Measurements from ENCODE around the gene RNF113B.

The RNF113B gene

DNA sequence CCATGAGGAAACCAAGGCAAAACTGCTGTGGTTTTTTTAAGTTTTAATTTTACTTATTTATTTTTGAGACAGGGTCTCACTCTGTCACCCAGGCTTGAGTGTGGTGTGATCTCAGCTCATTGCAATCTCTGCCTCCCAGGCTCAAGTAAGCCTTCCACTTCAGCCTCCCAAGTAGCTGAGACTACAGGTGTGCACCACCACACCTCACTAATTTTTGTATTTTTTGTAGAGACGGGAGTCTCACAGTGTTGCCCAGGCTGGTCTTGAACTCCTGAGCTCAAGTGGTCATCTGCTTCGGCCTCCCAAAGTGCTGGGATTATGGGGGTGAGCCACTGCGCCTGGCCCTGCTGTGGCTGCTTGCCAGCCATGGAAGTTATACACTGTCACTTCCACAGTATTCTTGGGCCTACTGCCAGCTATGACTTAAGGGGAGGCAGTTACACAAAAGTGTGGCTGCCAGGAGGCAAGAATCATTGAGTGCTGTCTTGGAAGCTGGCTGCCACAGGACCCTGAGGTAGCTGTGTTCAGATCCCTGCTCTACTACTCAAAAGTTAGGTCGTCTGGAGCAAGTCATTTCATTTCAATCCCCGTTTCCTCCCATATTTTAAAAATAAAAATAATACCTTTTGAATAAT lies 21.5 kb downstream of the RNF113B start:
- no peak overlapping the region for H3K4me3 ChIP-seq (ENCODE audit: low read length)
- peaks cover 4% of the 10 kb centered on the region; the same call in 1 of the 2 replicates for H3K4me1 ChIP-seq (ENCODE audit: insufficient read depth, low read length)
- H3K27ac ChIP-seq (ENCODE audit: low read depth, low read length) = no peak overlapping the region
- H3K27me3 ChIP-seq (ENCODE audit: insufficient read depth, low read length) = no peaks in the 10 kb centered on the region
- WGBS = 90% methylated on average over 4 of the region's 5 CpGs
- peaks cover 3% of the 10 kb centered on the region; the same call in 1 of the 2 replicates for H3K36me3 ChIP-seq (ENCODE audit: insufficient read depth, low read length)
- no peaks in the 10 kb centered on the region for H3K9me3 ChIP-seq (ENCODE audit: insufficient read depth, low read depth, low read length)
- H3K9ac ChIP-seq (ENCODE audit: low read depth, low read length) = no peak overlapping the region

GRCh38 chr13:98150832-98151479 lies 26.1 kb downstream of the RNF113B start:
- no peak overlapping the region for H3K27ac ChIP-seq (ENCODE audit: low read depth, low read length)
- WGBS = 92% methylated on average over 7 of the region's 8 CpGs
- H3K9me3 ChIP-seq (ENCODE audit: insufficient read depth, low read depth, low read length) = no peaks in the 10 kb centered on the region
- no peak overlapping the region for H3K4me3 ChIP-seq (ENCODE audit: low read length)
- H3K4me1 ChIP-seq (ENCODE audit: insufficient read depth, low read length) = peaks cover 12% of the 10 kb centered on the region
- peaks cover 8% of the 10 kb centered on the region; the same call in 1 of the 2 replicates for H3K36me3 ChIP-seq (ENCODE audit: insufficient read depth, low read length)
- no peak overlapping the region for H3K9ac ChIP-seq (ENCODE audit: low read depth, low read length)
- H3K27me3 ChIP-seq (ENCODE audit: insufficient read depth, low read length) = no peaks in the 10 kb centered on the region

DNA sequence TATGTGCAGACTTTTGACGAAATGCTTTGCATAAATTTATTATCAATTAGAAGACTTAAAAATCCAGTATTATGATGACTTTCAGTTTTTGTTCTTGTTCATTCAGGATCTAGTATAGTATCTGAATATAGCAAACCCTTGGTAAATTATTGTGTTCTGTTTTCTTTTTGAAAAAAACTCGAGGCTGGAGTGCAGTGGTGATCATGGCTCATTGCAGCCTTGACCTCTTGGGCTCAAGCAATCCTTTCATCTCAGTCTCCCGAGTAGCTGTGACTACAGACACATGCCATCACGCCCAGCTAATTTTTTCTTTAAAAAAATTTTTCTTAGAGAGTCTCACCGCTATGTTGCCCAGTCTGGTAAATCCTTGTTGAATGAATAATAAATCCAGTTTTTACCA lies 29.5 kb downstream of the RNF113B start:
- Histone ChIP-seq H3K9ac (ENCODE audit: low read depth, low read length) (no peak overlapping the region), H3K4me3 (ENCODE audit: low read length) (no peak overlapping the region), H3K4me1 (ENCODE audit: insufficient read depth, low read length) (peaks cover 23% of the 10 kb centered on the region), H3K36me3 (ENCODE audit: insufficient read depth, low read length) (0 out of 2 replicates have a peak, but pooled peaks cover 5% of the 10 kb centered on the region), H3K27ac (ENCODE audit: low read depth, low read length) (no peak overlapping the region), H3K27me3 (ENCODE audit: insufficient read depth, low read length) (peaks cover 12% of the 10 kb centered on the region), H3K9me3 (ENCODE audit: insufficient read depth, low read depth, low read length) (no peaks in the 10 kb centered on the region)
- 91% methylated on average over 4 of the region's 5 CpGs for WGBS

- Histone ChIP-seq H3K9ac (ENCODE audit: low read depth, low read length) (0 out of 2 replicates have a peak overlapping the region, but pooled peaks have one; percentile 65), H3K27ac (ENCODE audit: low read depth, low read length) (no peak overlapping the region), H3K9me3 (ENCODE audit: insufficient read depth, low read depth, low read length) (no peaks in the 10 kb centered on the region), H3K4me3 (ENCODE audit: low read length) (peak overlapping the region; percentile 82), H3K27me3 (ENCODE audit: insufficient read depth, low read length) (peaks cover 27% of the 10 kb centered on the region), H3K4me1 (ENCODE audit: insufficient read depth, low read length) (peaks cover 23% of the 10 kb centered on the region), H3K36me3 (ENCODE audit: insufficient read depth, low read length) (0 out of 2 replicates have a peak, but pooled peaks cover 5% of the 10 kb centered on the region)
- 23% methylated on average over 8 of the region's 10 CpGs for WGBS
Observed at GRCh38 chr13:98144801-98145350, 32.2 kb downstream of the RNF113B start.

GRCh38 chr13:98144027-98144741 lies 32.9 kb downstream of the RNF113B start:
- peak overlapping the region; percentile 65 for H3K9ac ChIP-seq (ENCODE audit: low read depth, low read length)
- H3K27me3 ChIP-seq (ENCODE audit: insufficient read depth, low read length) = peaks cover 27% of the 10 kb centered on the region
- 8% methylated on average over 21 of the region's 21 CpGs for WGBS
- peaks cover 23% of the 10 kb centered on the region for H3K4me1 ChIP-seq (ENCODE audit: insufficient read depth, low read length)
- peak overlapping the region; percentile 82 for H3K4me3 ChIP-seq (ENCODE audit: low read length)
- 0 out of 2 replicates have a peak, but pooled peaks cover 4% of the 10 kb centered on the region for H3K36me3 ChIP-seq (ENCODE audit: insufficient read depth, low read length)
- no peaks in the 10 kb centered on the region for H3K9me3 ChIP-seq (ENCODE audit: insufficient read depth, low read depth, low read length)
- H3K27ac ChIP-seq (ENCODE audit: low read depth, low read length) = no peak overlapping the region

DNA sequence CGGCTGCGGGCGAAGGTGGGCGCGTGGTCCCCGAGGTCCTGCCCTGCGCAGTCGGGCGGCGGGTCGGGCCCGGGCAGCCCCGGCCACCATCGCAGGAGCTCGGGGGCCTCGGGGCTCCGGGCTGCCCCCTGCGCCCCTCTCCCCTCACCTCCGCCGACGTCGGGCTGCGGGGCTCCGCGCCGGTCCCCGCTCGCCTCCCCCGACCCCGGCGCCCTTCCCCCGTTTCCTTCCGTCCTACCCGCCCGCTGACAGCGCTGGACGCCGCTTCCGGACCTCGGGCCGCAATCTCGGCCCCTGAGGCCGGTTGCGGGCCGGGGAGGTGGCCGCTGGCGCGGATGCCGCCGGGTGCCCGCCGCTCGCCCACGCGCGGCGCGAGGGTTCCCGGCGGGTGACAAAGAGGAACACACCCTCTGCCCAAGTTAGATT lies 33.5 kb downstream of the RNF113B start:
- H3K27me3 ChIP-seq (ENCODE audit: insufficient read depth, low read length) = peaks cover 27% of the 10 kb centered on the region
- H3K36me3 ChIP-seq (ENCODE audit: insufficient read depth, low read length) = no peaks in the 10 kb centered on the region
- H3K9me3 ChIP-seq (ENCODE audit: insufficient read depth, low read depth, low read length) = no peaks in the 10 kb centered on the region
- peaks cover 23% of the 10 kb centered on the region for H3K4me1 ChIP-seq (ENCODE audit: insufficient read depth, low read length)
- peak overlapping the region; percentile 82 for H3K4me3 ChIP-seq (ENCODE audit: low read length)
- H3K9ac ChIP-seq (ENCODE audit: low read depth, low read length) = peak overlapping the region; percentile 65
- H3K27ac ChIP-seq (ENCODE audit: low read depth, low read length) = no peak overlapping the region
- WGBS = under 1% methylated on average over 60 of the region's 60 CpGs

GRCh38 chr13:98143157-98143553 lies 33.9 kb downstream of the RNF113B start:
- H3K4me3 ChIP-seq (ENCODE audit: low read length) = peak overlapping the region; percentile 82
- under 1% methylated on average over 64 of the region's 66 CpGs for WGBS
- H3K9ac ChIP-seq (ENCODE audit: low read depth, low read length) = peak overlapping the region; percentile 65
- peaks cover 27% of the 10 kb centered on the region for H3K27me3 ChIP-seq (ENCODE audit: insufficient read depth, low read length)
- peaks cover 23% of the 10 kb centered on the region for H3K4me1 ChIP-seq (ENCODE audit: insufficient read depth, low read length)
- H3K27ac ChIP-seq (ENCODE audit: low read depth, low read length) = peak overlapping the region; percentile 22; the same call in 1 of the 2 replicates
- H3K9me3 ChIP-seq (ENCODE audit: insufficient read depth, low read depth, low read length) = no peaks in the 10 kb centered on the region
- H3K36me3 ChIP-seq (ENCODE audit: insufficient read depth, low read length) = no peaks in the 10 kb centered on the region

DNA sequence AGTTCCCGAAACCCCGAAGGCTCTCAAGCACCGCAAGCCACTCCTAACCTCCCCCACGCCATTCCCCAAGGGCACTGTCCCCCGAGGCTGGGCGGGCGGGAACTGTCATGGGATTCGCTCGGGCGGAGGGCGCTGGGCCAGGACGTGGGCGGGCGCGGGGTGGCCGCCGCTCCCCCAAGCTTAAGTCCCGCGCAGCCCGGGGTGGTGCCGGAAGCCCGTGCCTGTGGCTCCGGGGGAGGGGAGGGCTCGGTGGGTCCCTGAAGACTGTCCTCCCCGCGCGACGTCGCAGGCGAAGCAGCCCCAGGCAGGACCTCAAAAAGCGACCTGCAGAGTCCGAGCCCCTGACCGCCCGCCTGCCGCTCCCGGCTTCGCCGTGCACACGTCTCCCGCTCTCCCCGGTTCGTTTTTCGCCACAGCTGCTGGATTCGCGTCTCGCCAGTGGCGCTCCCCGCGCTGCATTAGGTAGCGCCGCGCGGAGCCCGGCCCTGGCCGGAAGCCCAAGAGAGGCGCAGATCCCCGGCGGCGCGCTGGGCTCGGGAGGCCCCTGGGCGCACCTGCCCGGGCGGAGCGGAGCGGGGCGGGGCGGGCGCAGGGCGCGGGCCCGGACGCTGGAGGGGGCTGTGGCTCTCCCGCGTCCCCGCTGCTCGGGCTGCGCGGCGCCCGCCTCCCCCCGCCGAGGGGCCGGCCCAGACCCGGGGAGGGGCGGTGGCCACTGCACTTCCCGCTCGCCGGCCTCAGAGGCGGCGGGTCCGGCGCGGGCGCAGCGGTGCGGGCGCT lies 34.5 kb downstream of the RNF113B start, which contains the start of gene FARP1:
Gene FARP1, plus strand, starts transcription at position 715 of the 777 bp plus-strand sequence. CDS start 70,149 bp downstream, outside the sequence.
- peaks cover 27% of the 10 kb centered on the region for H3K27me3 ChIP-seq (ENCODE audit: insufficient read depth, low read length)
- H3K36me3 ChIP-seq (ENCODE audit: insufficient read depth, low read length) = no peaks in the 10 kb centered on the region
- under 1% methylated on average over 98 of the region's 98 CpGs for WGBS
- peak within 1 kb of the TSS; percentile 82 for H3K4me3 ChIP-seq (ENCODE audit: low read length)
- H3K9me3 ChIP-seq (ENCODE audit: insufficient read depth, low read depth, low read length) = no peaks in the 10 kb centered on the region
- H3K4me1 ChIP-seq (ENCODE audit: insufficient read depth, low read length) = peaks cover 23% of the 10 kb centered on the region
- H3K27ac ChIP-seq (ENCODE audit: low read depth, low read length) = peak within 1 kb of the TSS; percentile 22; the same call in 1 of the 2 replicates
- H3K9ac ChIP-seq (ENCODE audit: low read depth, low read length) = peak within 1 kb of the TSS; percentile 65

GRCh38 chr13:98141509-98142379 lies 35.3 kb downstream of the RNF113B start:
- WGBS = 13% methylated on average over 27 of the region's 27 CpGs
- Histone ChIP-seq H3K9me3 (ENCODE audit: insufficient read depth, low read depth, low read length) (no peaks in the 10 kb centered on the region), H3K4me3 (ENCODE audit: low read length) (peak overlapping the region; percentile 82), H3K36me3 (ENCODE audit: insufficient read depth, low read length) (no peaks in the 10 kb centered on the region), H3K27ac (ENCODE audit: low read depth, low read length) (no peak overlapping the region), H3K4me1 (ENCODE audit: insufficient read depth, low read length) (peaks cover 15% of the 10 kb centered on the region), H3K27me3 (ENCODE audit: insufficient read depth, low read length) (peaks cover 27% of the 10 kb centered on the region), H3K9ac (ENCODE audit: low read depth, low read length) (peak overlapping the region; percentile 48)

DNA sequence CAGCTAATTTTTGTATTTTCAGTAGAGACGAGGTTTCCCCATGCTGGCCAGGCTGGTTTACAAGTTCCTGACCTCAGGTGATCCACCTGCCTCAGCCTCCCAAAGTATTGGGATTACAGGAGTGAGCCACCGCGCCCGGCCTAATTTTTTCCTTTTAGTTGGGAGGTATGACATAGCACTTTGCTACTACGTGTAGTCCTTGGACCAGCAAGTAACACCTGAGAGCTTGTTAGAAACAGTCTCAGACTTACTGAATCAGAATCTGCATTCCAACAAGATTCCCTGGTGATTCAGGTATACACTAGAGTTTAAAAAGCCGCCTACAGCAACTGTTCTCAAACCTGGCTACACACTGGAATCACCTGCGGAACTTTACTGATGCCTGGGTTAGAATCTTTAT lies 36.0 kb downstream of the RNF113B start:
- WGBS = 93% methylated on average over 7 of the region's 7 CpGs
- Histone ChIP-seq H3K9me3 (ENCODE audit: insufficient read depth, low read depth, low read length) (no peaks in the 10 kb centered on the region), H3K27ac (ENCODE audit: low read depth, low read length) (no peak overlapping the region), H3K27me3 (ENCODE audit: insufficient read depth, low read length) (peaks cover 27% of the 10 kb centered on the region), H3K36me3 (ENCODE audit: insufficient read depth, low read length) (no peaks in the 10 kb centered on the region), H3K4me1 (ENCODE audit: insufficient read depth, low read length) (peaks cover 11% of the 10 kb centered on the region), H3K4me3 (ENCODE audit: low read length) (no peak overlapping the region), H3K9ac (ENCODE audit: low read depth, low read length) (no peak overlapping the region)

Measured in HUES64 (cell line).